NCI-H2171 (cell line): Measurements from ENCODE around the gene FBXO21.
"Not testable (repeated sequence)": the region's sequence is repeated elsewhere in the genome, so short reads cannot be mapped to it uniquely, and the experiment has no call there.

Experiments
- DNase-seq: peaks from one replicate; lab custom pipeline; 2025; lab: John Stamatoyannopoulos, UW

FBXO21 gene, protein sequence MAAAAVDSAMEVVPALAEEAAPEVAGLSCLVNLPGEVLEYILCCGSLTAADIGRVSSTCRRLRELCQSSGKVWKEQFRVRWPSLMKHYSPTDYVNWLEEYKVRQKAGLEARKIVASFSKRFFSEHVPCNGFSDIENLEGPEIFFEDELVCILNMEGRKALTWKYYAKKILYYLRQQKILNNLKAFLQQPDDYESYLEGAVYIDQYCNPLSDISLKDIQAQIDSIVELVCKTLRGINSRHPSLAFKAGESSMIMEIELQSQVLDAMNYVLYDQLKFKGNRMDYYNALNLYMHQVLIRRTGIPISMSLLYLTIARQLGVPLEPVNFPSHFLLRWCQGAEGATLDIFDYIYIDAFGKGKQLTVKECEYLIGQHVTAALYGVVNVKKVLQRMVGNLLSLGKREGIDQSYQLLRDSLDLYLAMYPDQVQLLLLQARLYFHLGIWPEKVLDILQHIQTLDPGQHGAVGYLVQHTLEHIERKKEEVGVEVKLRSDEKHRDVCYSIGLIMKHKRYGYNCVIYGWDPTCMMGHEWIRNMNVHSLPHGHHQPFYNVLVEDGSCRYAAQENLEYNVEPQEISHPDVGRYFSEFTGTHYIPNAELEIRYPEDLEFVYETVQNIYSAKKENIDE

DNA sequence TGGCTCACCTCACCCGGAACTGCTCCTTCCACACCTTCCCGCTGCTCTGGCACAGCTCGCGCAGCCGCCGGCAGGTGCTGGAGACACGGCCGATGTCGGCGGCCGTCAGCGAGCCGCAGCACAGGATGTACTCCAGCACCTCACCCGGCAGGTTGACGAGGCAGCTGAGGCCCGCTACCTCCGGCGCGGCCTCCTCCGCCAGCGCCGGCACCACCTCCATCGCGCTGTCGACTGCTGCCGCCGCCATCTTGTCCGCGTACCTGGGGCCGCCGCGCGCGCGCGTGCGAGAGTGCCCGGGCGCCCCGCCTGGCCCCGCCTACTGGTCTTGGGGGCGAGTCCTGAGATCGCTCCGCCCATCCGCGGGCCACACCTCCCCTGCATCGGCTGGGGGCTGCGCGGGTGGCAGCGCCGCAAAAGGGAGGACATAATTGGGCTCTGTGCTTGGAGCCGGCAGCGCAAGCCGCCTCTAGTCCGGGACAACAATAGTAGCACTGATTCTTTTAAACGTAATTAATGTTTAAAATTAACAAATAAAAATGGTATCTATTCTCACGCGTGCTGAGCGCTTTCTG lies at the start of gene FBXO21:
Gene FBXO21 (minus strand): TSS at position 261 of the 572 bp plus-strand sequence. CDS start 14 bp downstream, at position 247.
- peak; percentile 93 for DNase-seq

DNA sequence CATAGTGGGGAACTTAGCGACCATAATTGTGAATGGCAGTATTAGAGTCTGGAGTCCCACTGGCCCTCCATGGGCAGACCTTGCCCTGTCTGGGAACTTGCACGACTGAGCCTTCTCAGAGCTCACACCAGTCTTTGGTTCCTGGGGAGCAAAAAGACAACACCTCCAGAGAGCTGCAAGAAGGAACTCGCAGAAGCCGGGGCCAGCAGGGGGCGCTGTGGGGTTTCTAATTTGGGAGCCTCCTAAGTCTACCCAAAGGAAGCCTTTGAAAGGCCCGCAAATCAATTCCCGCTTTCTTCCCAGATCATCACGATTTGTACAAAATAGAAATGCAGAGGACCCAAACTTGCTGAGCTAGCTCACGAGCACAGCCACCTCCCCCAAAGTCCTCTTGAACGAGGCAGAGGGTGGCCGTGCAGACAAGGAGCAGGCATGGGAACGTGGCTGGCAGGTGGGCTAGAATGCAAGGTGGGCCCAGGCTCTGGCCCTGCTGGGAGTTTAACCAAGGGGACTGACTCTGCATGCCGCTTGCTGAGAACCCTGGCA lies 46.3 kb upstream of the FBXO21 start:
- DNase-seq: peak; percentile 76

- no peak for DNase-seq
Measured at GRCh38 chr12:117235261-117235660, 45.0 kb upstream of the FBXO21 start.

GRCh38 chr12:117234441-117234840 lies 44.2 kb upstream of the FBXO21 start:
- DNase-seq: no peak

DNA sequence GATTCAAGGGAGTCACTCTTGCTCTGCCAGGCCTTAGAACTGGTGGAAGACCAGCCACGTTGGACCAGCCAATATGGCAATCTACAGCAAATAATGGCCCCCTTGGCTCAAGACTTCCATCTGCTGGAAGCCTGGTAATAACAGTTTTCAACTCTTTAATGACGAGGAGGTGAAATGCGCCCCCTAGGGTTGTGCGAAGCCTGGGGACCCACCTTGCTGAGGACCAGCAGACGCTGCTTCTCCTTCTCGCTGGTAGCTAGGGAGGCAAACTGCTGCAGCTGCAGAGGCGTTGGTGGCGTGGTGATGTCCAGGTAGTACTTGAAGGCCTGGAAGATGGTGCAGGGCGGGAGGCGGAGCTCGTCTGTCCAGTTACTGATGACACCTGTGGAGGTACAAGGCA lies 41.5 kb upstream of the FBXO21 start:
- DNase-seq: no peak

DNA sequence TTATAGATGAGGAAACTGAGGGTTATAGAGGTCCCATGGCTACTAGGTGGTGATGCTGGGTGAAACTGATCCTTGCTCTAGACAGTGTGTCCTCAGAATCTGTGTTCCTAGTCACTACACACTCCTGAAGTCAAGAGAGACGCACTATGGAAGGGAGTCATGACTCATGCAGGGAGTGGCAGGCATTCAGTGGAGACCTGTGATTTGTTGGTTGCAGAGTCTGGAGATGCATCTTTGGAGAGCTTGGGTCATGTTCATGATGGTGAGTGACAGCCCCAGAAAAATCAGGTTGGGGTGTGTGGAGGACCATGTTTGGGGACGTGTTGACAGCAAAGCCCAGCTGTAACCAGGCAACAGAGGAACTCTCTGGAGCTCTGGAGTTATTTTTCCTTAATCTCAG lies 38.0 kb upstream of the FBXO21 start:
- DNase-seq: no peak

DNA sequence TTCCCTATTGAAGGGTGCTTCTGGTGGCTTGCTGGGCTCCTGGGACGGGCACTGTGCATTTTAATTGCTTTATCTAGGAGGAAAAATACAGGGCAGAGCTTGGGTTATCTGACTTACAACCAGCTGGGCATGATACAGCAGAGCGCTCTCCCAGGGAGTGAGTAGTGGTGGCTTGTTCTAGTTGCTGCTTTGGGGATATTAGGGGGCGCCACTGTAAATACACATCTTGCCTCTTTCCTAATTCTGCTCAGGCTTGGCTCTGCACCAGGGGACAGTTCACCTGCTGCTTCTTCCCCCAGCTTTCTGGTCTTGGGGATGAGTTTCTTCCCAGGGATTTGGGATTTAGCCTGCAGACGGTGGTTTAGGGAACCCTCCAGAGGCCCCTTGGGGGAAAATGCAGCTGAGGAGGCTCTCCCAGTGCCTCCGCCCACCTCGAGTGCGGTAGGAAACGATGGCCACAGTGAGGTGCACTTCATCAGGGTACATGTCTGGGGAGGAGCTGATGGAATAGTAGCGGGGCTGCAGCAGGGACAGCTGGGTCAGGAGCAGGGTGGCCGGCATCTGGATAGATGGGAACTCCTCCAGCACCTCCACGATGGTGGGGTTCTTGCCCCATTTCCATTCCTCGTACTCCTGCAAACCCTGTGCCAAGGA lies 36.9 kb upstream of the FBXO21 start:
- DNase-seq: no peak

DNA sequence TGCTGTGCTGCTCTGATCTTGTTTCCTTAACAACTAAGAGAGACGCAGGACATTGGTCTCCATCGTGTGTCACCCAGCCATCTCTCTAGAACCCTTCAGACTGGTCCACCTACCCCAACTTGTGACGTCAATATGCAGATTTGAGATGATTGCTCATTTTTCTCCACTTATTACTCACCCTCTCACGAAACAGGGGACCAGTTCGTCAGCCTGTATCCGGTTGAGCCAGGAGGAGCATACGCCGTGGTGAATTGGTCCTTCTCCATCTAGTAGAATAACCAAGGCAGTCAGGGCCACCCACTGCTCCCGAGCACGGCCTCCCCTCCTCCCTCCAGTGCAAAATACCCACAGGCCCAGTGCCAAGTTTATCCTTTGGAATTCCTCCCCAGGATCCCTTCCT lies 36.2 kb upstream of the FBXO21 start:
- no peak for DNase-seq

GRCh38 chr12:117225179-117225578 lies 34.9 kb upstream of the FBXO21 start:
- DNase-seq: no peak

DNA sequence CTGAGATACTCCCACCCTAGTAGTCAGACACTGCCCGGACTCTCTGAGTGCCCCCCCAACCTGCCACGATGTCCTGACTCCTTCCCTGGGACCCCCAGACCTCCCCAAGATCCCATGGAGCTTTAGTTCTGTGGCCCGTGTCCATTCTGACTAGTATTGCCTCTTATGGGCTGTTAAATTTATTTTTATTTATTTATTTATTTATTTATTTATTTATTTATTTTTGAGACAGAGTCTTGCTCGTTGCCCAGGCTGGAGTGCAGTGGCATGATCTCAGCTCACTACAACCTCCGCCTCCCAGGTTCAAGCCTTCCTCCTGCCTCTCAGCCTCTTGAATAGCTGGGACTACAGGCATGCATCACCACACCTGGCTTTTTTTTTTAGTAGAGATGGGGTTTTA lies 30.7 kb upstream of the FBXO21 start:
- DNase-seq: not testable (repeated sequence)

GRCh38 chr12:117218149-117218548 lies 27.9 kb upstream of the FBXO21 start:
- DNase-seq: no peak

DNA sequence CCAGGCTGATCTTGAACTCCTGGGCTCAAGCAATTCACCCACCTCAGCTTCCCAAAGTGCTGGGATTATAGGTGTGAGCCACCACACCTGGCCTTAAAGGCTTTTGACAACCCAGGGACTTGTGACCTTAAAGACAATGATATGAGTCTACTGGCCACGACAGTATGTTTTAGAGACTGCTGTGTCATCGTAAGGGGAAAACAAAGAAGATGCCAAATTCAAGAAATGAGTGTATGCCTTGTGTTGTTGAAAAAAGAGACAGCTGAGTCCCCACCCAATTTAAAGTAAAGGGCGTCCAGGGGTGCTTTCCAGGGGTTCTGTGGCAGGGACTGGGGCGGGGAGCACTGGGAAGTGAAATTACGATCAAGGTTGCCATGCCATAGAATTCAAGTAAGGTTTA lies 26.4 kb upstream of the FBXO21 start:
- no peak for DNase-seq

DNA sequence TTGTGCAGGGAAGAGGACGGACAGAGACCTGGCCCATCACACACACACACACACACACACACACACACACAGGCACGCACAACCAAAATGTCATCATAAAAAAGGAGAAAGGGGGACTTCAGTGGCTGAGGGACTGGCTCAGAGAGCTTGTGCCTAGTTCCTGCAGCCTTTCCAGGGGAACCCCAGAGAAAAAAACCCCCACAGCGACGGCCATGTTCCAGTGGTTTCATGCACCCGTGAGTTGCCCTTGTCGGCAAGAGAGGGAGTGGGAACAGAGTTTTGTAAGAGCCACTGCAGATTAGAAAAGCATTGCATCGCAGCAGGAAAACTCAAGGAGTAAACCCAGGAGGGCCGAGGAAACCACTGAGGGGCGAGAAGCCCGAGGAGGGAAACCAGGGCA lies 24.5 kb upstream of the FBXO21 start:
- no peak for DNase-seq

GRCh38 chr12:117213295-117213808 lies 23.1 kb upstream of the FBXO21 start:
- no peak for DNase-seq

GRCh38 chr12:117212563-117213190 lies 22.4 kb upstream of the FBXO21 start:
- peak; percentile 68 for DNase-seq

GRCh38 chr12:117210266-117210918 lies 20.1 kb upstream of the FBXO21 start:
- no peak for DNase-seq

DNA sequence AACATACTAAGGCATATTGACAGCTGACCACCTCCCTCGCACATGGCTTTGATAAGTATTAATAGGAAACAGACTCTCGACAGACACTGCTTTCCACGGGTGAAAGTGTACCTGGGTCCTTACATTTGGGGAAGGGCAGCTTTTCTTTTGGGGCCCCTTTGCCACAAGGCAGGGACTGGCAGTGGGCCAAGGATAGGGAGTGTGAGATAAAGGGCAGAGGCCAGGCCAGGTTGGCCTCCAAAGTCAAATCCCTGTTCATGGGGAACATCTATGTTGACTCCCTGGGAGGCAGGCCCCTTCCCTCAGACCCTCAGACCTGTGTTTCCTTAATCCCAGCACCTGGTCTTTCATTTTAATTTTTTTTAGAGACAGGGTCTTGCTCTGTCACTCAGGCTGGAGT lies 19.4 kb upstream of the FBXO21 start:
- DNase-seq: no peak

- no peak for DNase-seq
Measured at GRCh38 chr12:117208811-117209455, 18.7 kb upstream of the FBXO21 start.

DNA sequence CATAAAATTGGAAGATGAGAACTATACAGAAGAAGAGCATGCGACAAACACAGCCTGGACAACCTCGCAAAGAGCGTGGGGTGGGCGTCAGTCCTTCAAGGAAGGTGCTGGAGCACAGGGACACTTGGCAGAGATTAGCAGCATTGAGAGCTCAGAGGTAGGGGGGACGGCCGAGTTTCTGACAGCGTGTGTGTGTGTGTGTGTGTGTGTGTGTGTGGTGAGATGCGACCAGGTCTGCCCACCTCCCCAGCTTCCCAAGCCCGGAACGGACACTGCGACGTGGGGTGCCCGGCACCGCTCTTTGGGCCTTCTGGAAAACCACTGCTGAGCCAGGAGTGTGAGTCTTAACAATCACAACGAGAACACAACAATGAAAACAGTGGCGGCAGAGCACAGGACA lies 17.9 kb upstream of the FBXO21 start:
- no peak for DNase-seq

DNA sequence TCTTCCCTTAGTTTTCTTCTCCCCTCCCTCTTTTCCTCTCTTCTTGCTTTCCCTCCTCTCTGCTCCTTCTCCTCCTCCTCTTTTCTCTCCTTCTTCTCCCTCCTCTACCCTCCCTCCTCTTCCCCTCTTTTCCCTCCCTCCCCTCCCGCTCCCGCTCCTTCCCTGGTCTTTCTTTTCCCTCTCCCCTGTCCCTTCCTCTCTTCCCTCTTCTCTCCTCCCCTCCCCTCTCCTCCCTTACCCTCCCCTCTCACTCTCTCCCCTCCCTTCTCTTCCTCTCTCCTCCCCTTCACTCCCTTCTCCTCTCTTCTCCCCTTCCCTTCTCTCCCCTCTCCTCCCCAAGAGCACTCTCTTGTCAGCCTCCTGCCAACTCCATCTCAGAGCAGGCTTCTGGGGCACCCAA lies 17.4 kb upstream of the FBXO21 start:
- DNase-seq: no peak

DNA sequence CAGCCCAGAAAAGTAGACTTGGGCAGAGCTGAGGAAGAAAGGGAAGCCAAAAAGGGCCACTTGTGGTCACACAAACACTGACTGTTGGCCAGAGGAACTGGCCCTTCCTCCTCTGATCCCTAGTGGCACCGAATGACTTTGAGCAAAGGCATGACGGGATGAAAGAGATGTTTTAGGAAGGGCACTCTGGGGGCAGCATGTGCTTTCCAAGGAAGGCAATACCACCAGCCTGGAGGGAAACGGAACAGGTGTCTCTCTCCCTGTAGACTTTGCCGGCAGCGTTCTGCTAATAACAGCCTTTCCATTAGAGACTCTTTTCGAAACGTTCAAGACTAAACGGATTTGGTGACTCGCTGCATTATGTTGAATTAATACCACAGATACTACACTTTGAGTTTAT lies 12.3 kb upstream of the FBXO21 start:
- no peak for DNase-seq
